ENCODE data around the gene TFAP2C.
A peak's percentile ranks its signal among the peaks of the same experiment; 100 is the strongest.
"Not testable (repeated sequence)": the region's sequence is repeated elsewhere in the genome, so short reads cannot be mapped to it uniquely, and the experiment has no call there.

Gene TFAP2C

GRCh38 chr20:56617489-56617888 lies 11.6 kb upstream of the TFAP2C start:
- DNase-seq = no peak

GRCh38 chr20:56621730-56622129 lies 7.4 kb upstream of the TFAP2C start:
- DNase-seq = no peak

DNA sequence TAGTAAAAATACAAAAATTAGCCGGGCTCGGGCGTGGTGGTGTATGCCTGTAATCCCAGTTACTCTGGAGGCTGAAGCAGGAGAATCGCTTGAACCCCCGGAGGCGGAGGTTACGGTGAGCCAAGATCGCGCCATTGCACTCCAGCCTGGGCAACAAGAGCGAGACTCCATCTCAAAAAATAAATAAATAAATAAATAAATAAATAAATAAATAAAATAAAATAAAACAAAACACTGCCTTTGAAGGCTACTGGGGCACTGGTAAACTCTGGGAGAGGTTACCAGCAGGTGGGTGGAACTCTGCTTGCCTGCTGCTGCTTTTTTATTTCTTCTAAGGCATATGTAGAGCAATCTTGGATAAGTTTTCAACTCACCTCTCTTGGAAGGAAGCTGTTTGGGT lies 5.2 kb upstream of the TFAP2C start:
- not testable (repeated sequence) for DNase-seq

DNA sequence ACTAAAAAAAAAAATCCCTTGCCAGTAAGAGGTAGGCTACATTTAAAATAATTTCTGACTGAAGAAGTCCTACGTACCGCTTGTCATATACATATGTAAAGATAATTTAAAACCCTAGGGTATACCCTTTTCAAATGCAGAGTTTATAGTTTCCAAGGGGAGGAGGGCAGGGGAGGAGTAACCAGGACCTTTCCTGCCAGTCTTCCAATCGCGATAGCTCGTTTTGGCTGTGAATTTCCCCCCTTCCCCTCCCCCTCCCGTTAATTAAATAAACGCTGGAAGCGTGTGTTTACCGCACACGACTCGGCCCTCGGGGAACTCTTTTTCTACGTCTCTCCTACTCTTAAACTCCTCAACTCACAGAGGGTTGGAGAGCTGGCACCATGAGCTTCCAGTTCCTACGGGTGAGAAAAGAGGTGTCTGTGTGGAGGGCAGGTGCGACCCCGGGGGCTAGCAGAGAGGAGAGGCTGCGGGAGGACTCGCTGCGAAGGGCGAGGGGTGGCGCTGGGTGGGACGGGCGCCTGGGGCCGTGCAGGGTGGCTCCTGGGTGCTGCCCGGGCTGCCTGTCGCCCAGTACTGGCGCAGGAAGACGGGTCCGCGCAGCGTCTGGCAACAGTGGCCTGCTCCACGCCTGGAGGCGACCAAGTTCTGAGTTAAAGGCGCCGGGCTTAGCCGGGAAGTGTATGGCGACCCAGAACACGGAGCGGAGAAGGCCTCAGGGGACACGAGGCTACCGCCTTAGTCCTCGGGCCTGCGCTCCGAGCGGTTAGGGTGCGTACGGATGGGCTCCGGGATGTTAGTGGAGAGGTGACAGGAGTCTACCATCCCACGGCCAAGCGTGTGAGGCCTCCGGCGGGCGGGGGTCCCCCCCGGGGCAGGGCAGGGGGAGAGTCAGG lies 4.1 kb upstream of the TFAP2C start:
- no peak for DNase-seq

DNA sequence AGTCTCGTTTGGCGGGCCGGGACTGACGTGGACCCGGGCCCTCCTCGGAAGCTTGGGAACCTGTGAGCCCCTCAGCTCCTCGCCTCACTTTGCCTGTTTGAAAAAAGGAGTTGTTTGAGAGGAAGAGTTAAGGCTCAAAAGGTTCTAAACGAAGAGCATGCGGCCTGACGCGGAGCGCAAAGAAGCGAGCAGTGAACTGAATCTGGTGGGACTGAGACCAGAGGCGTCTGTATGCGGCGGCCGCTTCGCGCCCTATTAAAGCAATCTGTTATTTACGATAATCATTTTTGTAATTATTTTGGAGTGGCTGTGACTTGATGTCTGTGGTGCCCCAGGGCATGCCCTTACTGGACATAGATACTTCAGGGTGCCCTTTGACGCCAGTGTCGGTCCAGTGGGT lies 3.3 kb upstream of the TFAP2C start:
- no peak for DNase-seq

- no peak for DNase-seq
Observed at GRCh38 chr20:56626367-56627121, 2.6 kb upstream of the TFAP2C start.

- DNase-seq = no peak
Observed at GRCh38 chr20:56627122-56628014, 1.7 kb upstream of the TFAP2C start.

GRCh38 chr20:56628015-56628872 lies 862 bp upstream of the TFAP2C start:
- no peak for DNase-seq

DNA sequence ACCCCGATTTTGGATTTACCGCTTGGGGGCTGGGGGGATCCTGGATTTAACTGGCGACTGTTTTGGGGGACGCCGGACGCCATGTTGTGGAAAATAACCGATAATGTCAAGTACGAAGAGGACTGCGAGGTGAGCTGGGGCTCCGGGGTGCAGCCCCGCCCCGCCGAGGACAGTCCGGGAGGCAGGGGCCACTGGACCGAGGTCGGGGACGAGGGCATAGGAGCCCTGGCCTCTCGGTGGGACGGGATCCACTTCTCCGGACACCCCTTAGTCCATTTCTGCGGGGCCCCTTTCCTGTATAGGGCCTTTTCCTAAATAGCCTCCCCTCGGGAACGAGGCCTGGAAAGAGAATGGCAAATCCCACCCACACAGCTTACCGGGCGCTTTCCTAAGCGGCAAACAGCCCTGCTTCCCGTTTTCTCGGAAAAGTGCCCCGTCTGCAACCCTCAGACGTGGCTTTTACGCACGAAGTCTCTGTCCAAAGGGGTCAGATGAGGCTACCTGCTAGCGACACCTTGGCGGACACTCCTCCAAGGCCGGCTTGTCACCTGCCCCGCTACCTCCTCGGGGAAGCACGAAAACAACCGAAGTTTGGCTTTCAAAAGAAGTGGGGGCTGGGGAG lies 469 bp downstream of the TFAP2C start:
- DNase-seq = no peak

DNA sequence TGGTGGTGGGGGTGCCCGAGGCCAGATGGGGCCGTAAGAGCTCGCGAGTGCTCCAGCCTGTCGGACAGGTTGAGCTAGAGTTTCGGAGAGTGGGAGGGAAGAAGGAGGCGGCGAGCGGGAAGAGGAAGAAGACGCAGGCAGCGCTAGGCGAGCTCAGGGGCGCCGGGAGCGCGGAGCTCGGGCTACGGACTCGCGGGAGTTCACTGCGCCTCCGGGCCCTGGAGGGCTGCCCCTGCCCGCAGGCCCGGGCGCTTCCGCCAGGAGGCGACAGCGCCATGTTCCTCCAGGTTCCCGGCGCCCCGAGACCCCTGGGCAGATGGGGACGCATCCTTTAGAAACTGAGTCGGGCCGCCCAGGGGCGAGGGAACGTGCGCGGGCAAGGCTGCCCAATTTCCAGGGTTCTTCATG lies 984 bp downstream of the TFAP2C start:
- DNase-seq = peak; percentile 40

- no peak for DNase-seq
Observed at GRCh38 chr20:56630506-56631317, 1.6 kb downstream of the TFAP2C start.

- DNase-seq = no peak
Observed at GRCh38 chr20:56631318-56631989, 2.3 kb downstream of the TFAP2C start.

- DNase-seq = no peak
Observed at GRCh38 chr20:56631990-56632327, 2.9 kb downstream of the TFAP2C start.

DNA sequence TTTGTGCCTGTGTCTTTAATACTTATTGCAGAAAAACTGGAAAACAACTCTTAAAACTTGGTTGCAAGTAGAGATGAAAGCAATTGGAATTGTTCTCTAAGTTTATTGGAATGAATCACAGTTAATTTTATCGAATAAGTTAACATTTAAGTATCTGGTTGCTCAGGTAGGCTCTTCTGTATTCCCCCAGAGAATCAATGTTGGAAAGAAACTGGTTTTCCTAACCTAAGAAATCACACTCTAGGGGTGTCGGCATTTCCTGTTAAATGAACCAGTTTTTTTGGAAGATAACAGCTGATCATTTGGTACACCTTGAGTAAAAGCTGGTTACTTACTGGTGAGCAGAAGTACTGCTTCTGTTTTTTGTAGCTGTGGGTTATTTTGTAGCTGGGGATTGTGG lies 5.2 kb downstream of the TFAP2C start:
- no peak for DNase-seq

GRCh38 chr20:56634735-56635385 lies 5.8 kb downstream of the TFAP2C start:
- no peak for DNase-seq

GRCh38 chr20:56636716-56637115 lies 7.6 kb downstream of the TFAP2C start:
- DNase-seq = no peak

DNA sequence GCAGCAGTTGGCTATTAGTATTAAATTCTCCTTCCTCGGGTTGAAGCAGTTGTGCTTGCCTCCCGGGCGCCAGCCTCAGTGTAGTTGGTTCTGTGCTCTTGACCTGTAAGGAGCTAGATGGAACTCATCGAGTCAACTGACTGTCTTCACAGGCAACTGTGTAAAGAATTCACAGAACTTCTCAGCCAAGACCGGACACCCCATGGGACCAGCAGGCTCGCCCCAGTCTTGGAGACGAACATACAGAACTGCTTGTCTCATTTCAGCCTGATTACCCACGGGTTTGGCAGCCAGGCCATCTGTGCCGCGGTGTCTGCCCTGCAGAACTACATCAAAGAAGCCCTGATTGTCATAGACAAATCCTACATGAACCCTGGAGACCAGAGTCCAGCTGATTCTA lies 8.5 kb downstream of the TFAP2C start:
- DNase-seq = no peak

- no peak for DNase-seq
Observed at GRCh38 chr20:56646599-56646998, 17.5 kb downstream of the TFAP2C start.

- DNase-seq = no peak
Observed at GRCh38 chr20:56653211-56653610, 24.1 kb downstream of the TFAP2C start.

DNA sequence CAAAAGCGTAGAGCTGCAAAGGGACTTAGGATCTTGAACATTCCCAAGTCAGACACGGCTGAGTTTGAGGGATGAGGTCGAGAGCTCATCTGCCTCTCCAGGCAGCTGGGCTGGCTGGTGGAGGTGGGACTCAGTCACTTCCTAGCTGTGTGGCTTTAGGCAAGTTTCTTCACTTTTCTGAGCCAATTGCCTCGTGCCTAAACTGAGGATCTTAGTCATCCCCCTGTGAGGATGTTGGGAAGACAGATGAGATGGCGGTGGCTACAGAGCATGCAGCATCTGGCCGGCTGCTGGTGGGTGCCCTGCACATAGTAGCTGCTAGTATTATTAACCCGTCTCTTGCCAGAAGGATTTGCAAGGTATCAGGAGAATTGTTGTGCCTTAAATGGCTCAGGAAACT lies 27.5 kb downstream of the TFAP2C start:
- DNase-seq = no peak

All from SIG-M5 (cell line).